Neuronal stem cell (in vitro differentiated cells): Measurements from ENCODE around the gene ADRA2B.
A peak's percentile ranks its signal among the peaks of the same experiment; 100 is the strongest.
"Not testable (repeated sequence)": the region's sequence is repeated elsewhere in the genome, so short reads cannot be mapped to it uniquely, and the experiment has no call there.

Experiments used
- DNase-seq: peaks from one replicate; pipeline ENCODE4 v3.0.0-alpha.2; 2013; ENCODE audit warnings: low spot score
- H2AFZ ChIP-seq: one replicate; pipeline ENCODE4 v1.6.1; 2013; ENCODE audit warnings: mild to moderate bottlenecking, low read length, inconsistent platforms
- H2AK5ac ChIP-seq: 2 replicates; pipeline ENCODE4 v1.6.1; 2013; ENCODE audit warnings: low read depth, mild to moderate bottlenecking, inconsistent platforms, low read length, moderate library complexity, mixed read lengths
- H2BK120ac ChIP-seq: 2 replicates; pipeline ENCODE4 v1.6.1; 2013; ENCODE audit warnings: low read depth, mild to moderate bottlenecking, inconsistent platforms, low read length, moderate library complexity, mixed read lengths
- H2BK12ac ChIP-seq: one replicate; pipeline ENCODE4 v1.6.1; 2013; ENCODE audit warnings: low read length, inconsistent platforms
- H2BK15ac ChIP-seq: 2 replicates; pipeline ENCODE4 v1.6.1; 2013; ENCODE audit warnings: mild to moderate bottlenecking, low read length, inconsistent platforms, mixed read lengths
- H2BK5ac ChIP-seq: one replicate; pipeline ENCODE4 v1.6.1; 2013; ENCODE audit warnings: inconsistent platforms, mild to moderate bottlenecking, low read length, moderate library complexity
- H3K14ac ChIP-seq: one replicate; pipeline ENCODE4 v1.6.1; 2013; ENCODE audit warnings: low read length, inconsistent platforms
- H3K18ac ChIP-seq: 2 replicates; pipeline ENCODE4 v1.6.1; 2013; ENCODE audit warnings: low read length, inconsistent platforms
- H3K23ac ChIP-seq: 2 replicates; pipeline ENCODE4 v1.6.1; 2013; ENCODE audit warnings: low read depth, mild to moderate bottlenecking, mixed read lengths, low read length, inconsistent platforms; ENCODE audit not compliant: poor library complexity
- H3K27ac ChIP-seq: replicated peaks from 3 replicates; pipeline ENCODE4 v1.5.1; 2013; ENCODE audit warnings: low read length, inconsistent platforms
- H3K27me3 ChIP-seq, 3 experiments: 2 replicates each; pipeline ENCODE4 v1.6.1; 2013; ENCODE audit warnings: low read length in 3 of 3, mild to moderate bottlenecking in 2 of 3, inconsistent platforms in 1 of 3, low read depth in 1 of 3, mixed read lengths in 1 of 3, moderate library complexity in 1 of 3; ENCODE audit not compliant: control insufficient read depth in 3 of 3, insufficient read depth in 3 of 3
- H3K36me3 ChIP-seq, 2 donors: replicated peaks in 1 of 2; 2 replicates each; pipeline ENCODE4 v1.6.1; 2013; ENCODE audit warnings: low read length in 2 of 2; ENCODE audit not compliant: control insufficient read depth in 2 of 2, insufficient read depth in 2 of 2
- H3K4ac ChIP-seq: 2 replicates; pipeline ENCODE4 v1.6.1; 2013; ENCODE audit warnings: inconsistent platforms, mild to moderate bottlenecking, low read length, moderate library complexity
- H3K4me1 ChIP-seq, 2 donors: 1 replicate in 1 of 2; 2 replicates in 1 of 2; pipeline ENCODE4 v1.6.1; 2013; ENCODE audit warnings: low read length in 2 of 2, low read depth in 1 of 2; ENCODE audit not compliant: control insufficient read depth in 2 of 2, insufficient read depth in 1 of 2
- H3K4me2 ChIP-seq: one replicate; pipeline ENCODE4 v1.6.1; 2013; ENCODE audit warnings: mild to moderate bottlenecking, low read length, inconsistent platforms; ENCODE audit not compliant: insufficient read depth, poor library complexity, severe bottlenecking
- H3K4me3 ChIP-seq, 2 donors: 2 replicates each; pipeline ENCODE4 v1.5.1; 2013; ENCODE audit warnings: low read length in 2 of 2, mild to moderate bottlenecking in 2 of 2, inconsistent platforms in 1 of 2, moderate library complexity in 1 of 2
- H3K79me1 ChIP-seq: one replicate; pipeline ENCODE4 v1.6.1; 2013; ENCODE audit warnings: low read depth, mild to moderate bottlenecking, inconsistent platforms, low read length, moderate library complexity
- H3K9ac ChIP-seq: one replicate; pipeline ENCODE4 v1.6.1; 2013; ENCODE audit warnings: mild to moderate bottlenecking, low read depth, low read length, inconsistent platforms; ENCODE audit not compliant: poor library complexity
- H3K9me3 ChIP-seq, 2 donors: replicated peaks in 1 of 2; 2 replicates each; pipeline versions ENCODE3 to v1.6.1; 2013; ENCODE audit warnings: low read length in 2 of 2, mild to moderate bottlenecking in 2 of 2, inconsistent platforms in 1 of 2, low read depth in 1 of 2, mixed read lengths in 1 of 2, moderate library complexity in 1 of 2; ENCODE audit not compliant: control insufficient read depth in 2 of 2, insufficient read depth in 1 of 2
- H4K8ac ChIP-seq: one replicate; pipeline ENCODE4 v1.6.1; 2013; ENCODE audit warnings: low read depth, mild to moderate bottlenecking, inconsistent platforms, low read length, moderate library complexity
- H4K91ac ChIP-seq: one replicate; pipeline ENCODE4 v1.6.1; 2013; ENCODE audit warnings: low read length, low read depth, mild to moderate bottlenecking, inconsistent platforms; ENCODE audit not compliant: poor library complexity
- WGBS, 2 donors: extraction: QIAGEN DNeasy Blood & Tissue Kit; methylation state at CpG; one replicate each; pipeline ENCODE4 v1.1.7; 2013; ENCODE audit warnings: missing lambda C conversion rate in 2 of 2, mixed read lengths in 1 of 2; ENCODE audit not compliant: insufficient read length in 2 of 2, insufficient replicate concordance in 1 of 2; ENCODE audit errors: extremely low coverage in 2 of 2; 5-methylcytosine and 5-hydroxymethylcytosine counted together

The ADRA2B gene

GRCh38 chr2:96161898-96162297, 45.5 kb upstream of the ADRA2B start:
- WGBS, 2 donors: no CpG with 5 or more reads among the region's 5 CpGs

GRCh38 chr2:96160366-96160765, 44.0 kb upstream of the ADRA2B start:
- not testable (repeated sequence) for DNase-seq, H2BK15ac ChIP-seq, H3K79me1 ChIP-seq, H3K4me2 ChIP-seq, H3K27ac ChIP-seq, H3K18ac ChIP-seq, H4K8ac ChIP-seq, H2BK120ac ChIP-seq, H3K9me3 ChIP-seq, H3K9ac ChIP-seq, H3K23ac ChIP-seq, H3K4me3 ChIP-seq, H4K91ac ChIP-seq, H2AK5ac ChIP-seq, H3K14ac ChIP-seq, H3K4ac ChIP-seq, H2AFZ ChIP-seq, H2BK12ac ChIP-seq, H3K36me3 ChIP-seq, H2BK5ac ChIP-seq, H3K27me3 ChIP-seq
- H3K4me1 ChIP-seq: peaks cover 2 to 11% of the 10 kb centered on the region in 2 donors
- no CpG with 5 or more reads among the region's 5 CpGs for WGBS, 2 donors

More at GRCh38 chr2:96161898-96162297, 45.5 kb upstream of the ADRA2B start:
- H3K4me3 ChIP-seq: no peak overlapping the region
- no peaks in the 10 kb centered on the region for H3K36me3 ChIP-seq
- H3K4ac ChIP-seq: no peak overlapping the region
- H3K9me3 ChIP-seq: peaks cover 0 to 2% of the 10 kb centered on the region in 2 donors
- H4K8ac ChIP-seq: no peak overlapping the region
- no peak overlapping the region for H3K14ac ChIP-seq
- no peak for DNase-seq
- H3K4me1 ChIP-seq: peaks cover 2 to 11% of the 10 kb centered on the region in 2 donors
- no peak overlapping the region for H3K23ac ChIP-seq
- no peaks in the 10 kb centered on the region for H3K27me3 ChIP-seq
- H2BK15ac ChIP-seq: no peak overlapping the region
- H2BK120ac ChIP-seq: no peak overlapping the region
- no peaks in the 10 kb centered on the region for H3K79me1 ChIP-seq
- no peak overlapping the region for H2BK5ac ChIP-seq
- no peak overlapping the region for H3K18ac ChIP-seq
- H2AK5ac ChIP-seq: no peak overlapping the region
- H4K91ac ChIP-seq: no peak overlapping the region
- H2BK12ac ChIP-seq: no peak overlapping the region
- H3K4me2 ChIP-seq: no peak overlapping the region
- no peak overlapping the region for H3K27ac ChIP-seq
- H3K9ac ChIP-seq: no peak overlapping the region
- no peak overlapping the region for H2AFZ ChIP-seq

- H3K9me3 ChIP-seq: peaks cover 0 to 2% of the 10 kb centered on the region in 2 donors
- peaks cover 2 to 11% of the 10 kb centered on the region in 2 donors for H3K4me1 ChIP-seq
- H2BK120ac ChIP-seq: no peak overlapping the region
- no peak overlapping the region for H3K4me3 ChIP-seq
- H3K9ac ChIP-seq: no peak overlapping the region
- no peak overlapping the region for H2BK5ac ChIP-seq
- no peak overlapping the region for H2AK5ac ChIP-seq
- H2BK12ac ChIP-seq: no peak overlapping the region
- H3K4me2 ChIP-seq: no peak overlapping the region
- no peak overlapping the region for H4K91ac ChIP-seq
- no peak overlapping the region for H4K8ac ChIP-seq
- H3K18ac ChIP-seq: no peak overlapping the region
- peak overlapping the region; percentile 73 for H2AFZ ChIP-seq
- no peaks in the 10 kb centered on the region for H3K27me3 ChIP-seq
- no CpG with 5 or more reads among the region's 17 CpGs for WGBS, 2 donors
- no peak overlapping the region for H3K23ac ChIP-seq
- H3K14ac ChIP-seq: no peak overlapping the region
- no peak overlapping the region for H3K27ac ChIP-seq
- no peak overlapping the region for H2BK15ac ChIP-seq
- no peak overlapping the region for H3K4ac ChIP-seq
- no peaks in the 10 kb centered on the region for H3K36me3 ChIP-seq
- H3K79me1 ChIP-seq: no peaks in the 10 kb centered on the region
- DNase-seq: no peak
These were observed 42.9 kb upstream of the ADRA2B start for GRCh38 chr2:96159084-96159830.

GRCh38 chr2:96158554-96158940, 42.2 kb upstream of the ADRA2B start:
- Histone ChIP-seq H3K14ac (no peak overlapping the region), H3K4me1 (peaks cover 2 to 8% of the 10 kb centered on the region in 2 donors), H3K18ac (peak overlapping the region; percentile 84), H3K4me3 (no peak overlapping the region), H3K79me1 (no peaks in the 10 kb centered on the region), H3K4ac (no peak overlapping the region), H3K9me3 (peaks cover 0 to 2% of the 10 kb centered on the region in 2 donors), H4K91ac (peak overlapping the region; percentile 85), H3K27ac (no peak overlapping the region), H3K27me3 (no peaks in the 10 kb centered on the region), H3K23ac (no peak overlapping the region), H4K8ac (no peak overlapping the region), H2AK5ac (peak overlapping the region; percentile 61), H2BK5ac (peak overlapping the region; percentile 43), H2BK12ac (no peak overlapping the region), H2BK15ac (peak overlapping the region; percentile 63), H2AFZ (peak overlapping the region; percentile 73), H3K36me3 (no peaks in the 10 kb centered on the region), H3K4me2 (no peak overlapping the region), H3K9ac (peak overlapping the region; percentile 12), H2BK120ac (peak overlapping the region; percentile 35)
- no CpG with 5 or more reads among the region's 14 CpGs for WGBS, 2 donors
- no peak for DNase-seq
